HCEC 1CT (cell line): Measurements from ENCODE around the gene LRRC4C.
A peak's percentile ranks its signal among the peaks of the same experiment; 100 is the strongest.

ENCODE experiments used
- DNase-seq: peaks from one replicate; pipeline ENCODE4 v3.0.0-alpha.2; 2017

LRRC4C gene

GRCh38 chr11:40328890-40329614 lies 1130.4 kb downstream of the LRRC4C start:
- DNase-seq = peak; percentile 97

GRCh38 chr11:40323241-40323640 lies 1136.2 kb downstream of the LRRC4C start:
- no peak for DNase-seq

DNA sequence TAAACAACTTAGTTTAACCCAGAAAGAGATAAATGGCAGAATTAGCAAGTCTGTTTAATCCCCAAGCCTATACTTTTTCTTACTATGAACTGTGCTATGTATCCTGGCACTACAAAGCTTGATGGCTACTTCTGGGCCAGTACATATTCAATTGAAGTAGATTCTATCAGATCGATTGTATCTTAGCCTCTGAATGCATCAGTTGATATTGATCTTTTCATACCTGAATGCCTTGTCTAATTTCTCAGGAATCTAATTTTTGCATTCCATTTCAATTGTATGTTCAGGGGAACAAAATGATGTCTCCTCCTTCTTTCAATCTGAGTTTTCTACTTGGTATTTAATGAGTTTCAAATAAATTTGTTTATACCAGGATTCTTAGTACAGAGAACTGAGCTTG lies 1137.9 kb downstream of the LRRC4C start:
- DNase-seq = no peak

GRCh38 chr11:40316171-40316570 lies 1143.3 kb downstream of the LRRC4C start:
- no peak for DNase-seq

GRCh38 chr11:40315122-40315521 lies 1144.3 kb downstream of the LRRC4C start:
- no peak for DNase-seq

- DNase-seq = peak; percentile 28
Observed at GRCh38 chr11:40314327-40314726, 1145.1 kb downstream of the LRRC4C start.

GRCh38 chr11:40306938-40307548 lies 1152.4 kb downstream of the LRRC4C start:
- peak; percentile 29 for DNase-seq

GRCh38 chr11:40302669-40303068 lies 1156.8 kb downstream of the LRRC4C start:
- no peak for DNase-seq

- DNase-seq = no peak
Observed at GRCh38 chr11:40295466-40295865, 1164.0 kb downstream of the LRRC4C start.

GRCh38 chr11:40294741-40295140 lies 1164.7 kb downstream of the LRRC4C start:
- no peak for DNase-seq

DNA sequence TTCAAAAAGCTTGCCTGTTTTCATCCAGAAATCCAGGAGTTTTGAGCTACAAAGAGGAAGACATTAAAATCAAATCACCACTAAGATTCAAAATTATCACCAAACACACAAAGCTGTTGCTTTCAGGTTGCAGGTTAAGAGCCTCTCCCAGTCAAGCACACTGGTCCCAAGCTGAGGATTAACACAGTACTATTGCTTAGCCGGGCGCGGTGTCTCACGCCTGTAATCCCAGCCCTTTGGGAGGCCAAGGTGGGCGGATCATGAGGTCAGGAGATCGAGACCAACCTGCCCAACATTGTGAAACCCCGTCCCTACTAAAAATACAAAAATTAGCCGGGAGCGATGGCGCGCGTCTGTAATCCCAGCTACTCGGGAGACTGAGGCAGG lies 1165.1 kb downstream of the LRRC4C start:
- no peak for DNase-seq

GRCh38 chr11:40293655-40294348 lies 1165.7 kb downstream of the LRRC4C start:
- peak; percentile 19 for DNase-seq

GRCh38 chr11:40292721-40293508 lies 1166.5 kb downstream of the LRRC4C start:
- no peak for DNase-seq

DNA sequence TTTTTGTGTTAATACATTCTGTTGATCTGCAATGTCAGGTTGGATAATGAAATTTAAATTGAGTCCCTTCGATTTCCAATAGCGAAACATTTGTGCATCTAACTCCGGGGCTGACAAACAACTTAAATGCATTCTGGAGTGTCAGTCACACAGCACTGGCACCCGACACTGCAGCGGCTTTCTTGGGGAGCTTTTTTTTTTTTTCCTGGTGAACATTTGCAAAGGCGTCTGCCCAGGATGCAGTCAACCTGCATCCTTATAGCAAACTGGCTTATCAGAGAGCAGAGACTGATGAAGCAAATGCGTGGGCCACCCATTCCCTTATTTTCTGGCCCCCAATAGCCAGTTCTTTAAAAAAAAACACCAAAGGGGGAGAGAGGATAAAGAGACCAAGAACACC lies 1167.7 kb downstream of the LRRC4C start:
- DNase-seq = no peak

GRCh38 chr11:40291329-40291728 lies 1168.1 kb downstream of the LRRC4C start:
- DNase-seq = no peak

GRCh38 chr11:40290171-40290631 lies 1169.3 kb downstream of the LRRC4C start:
- DNase-seq = no peak

DNA sequence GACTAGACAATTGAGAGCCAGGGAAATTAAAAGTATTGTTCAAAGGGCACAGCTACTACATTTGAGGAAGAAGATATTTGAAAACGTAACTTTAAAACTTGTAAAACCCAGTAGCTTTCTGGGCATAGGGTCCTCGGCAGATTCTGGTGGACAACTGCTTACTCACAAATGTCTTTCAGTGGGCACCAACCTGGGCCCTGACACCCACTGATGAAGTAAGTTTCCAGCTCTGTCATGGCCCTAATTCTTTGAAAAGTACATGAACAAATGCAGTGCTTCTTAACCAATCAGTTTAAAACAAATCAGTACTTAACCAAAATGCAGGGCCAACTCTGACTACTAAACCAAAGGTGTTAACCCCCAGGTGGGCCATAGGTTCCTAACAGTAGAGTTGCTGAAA lies 1170.1 kb downstream of the LRRC4C start:
- no peak for DNase-seq

- no peak for DNase-seq
Observed at GRCh38 chr11:40287916-40288803, 1171.3 kb downstream of the LRRC4C start.

- no peak for DNase-seq
Observed at GRCh38 chr11:40286137-40286536, 1173.3 kb downstream of the LRRC4C start.

DNA sequence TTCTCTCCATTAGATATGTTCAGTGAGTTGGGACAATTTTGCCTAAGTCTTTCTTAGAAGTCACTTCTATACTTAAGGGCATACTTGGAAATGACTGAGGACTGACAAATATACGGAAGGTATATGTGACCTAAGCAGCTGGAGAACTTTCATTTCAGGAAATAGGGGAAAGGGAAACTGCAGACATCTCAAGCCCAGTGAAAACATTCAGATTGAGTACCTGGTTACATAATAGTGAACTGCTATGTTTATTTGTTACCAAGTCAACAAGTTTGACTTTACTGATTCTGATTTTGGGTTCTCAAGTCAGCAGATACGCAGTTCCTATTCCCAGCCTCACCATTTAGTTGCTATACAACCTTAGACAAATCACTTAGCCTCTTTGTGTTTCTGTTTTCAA lies 1173.9 kb downstream of the LRRC4C start:
- no peak for DNase-seq

DNA sequence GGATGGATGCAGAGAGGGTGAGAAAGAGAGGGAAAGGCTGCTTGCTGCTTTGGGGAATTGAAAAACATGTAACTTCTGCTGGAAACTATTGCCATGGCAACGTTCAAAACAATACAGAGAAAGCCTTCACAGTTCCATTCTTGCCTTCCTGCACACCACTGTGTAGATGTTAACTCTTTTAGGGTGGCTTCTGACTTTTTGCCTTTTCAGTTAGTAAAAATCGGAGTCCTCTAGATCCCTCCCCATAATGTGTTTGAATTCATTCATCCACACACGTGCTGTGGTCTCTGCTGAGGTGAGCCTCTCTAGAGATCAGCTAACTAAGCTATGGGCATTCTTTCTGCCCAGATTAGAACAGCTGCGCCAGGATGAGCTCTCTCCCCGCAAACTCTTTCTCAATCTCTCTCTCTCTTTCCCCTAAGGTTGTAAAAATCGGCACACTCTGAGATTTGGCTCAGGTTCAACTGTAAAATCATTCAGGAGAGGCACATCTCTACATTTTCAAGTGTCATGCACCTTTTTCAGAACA lies 1178.3 kb downstream of the LRRC4C start:
- no peak for DNase-seq
